ENCODE measurements around the gene PALLD.

PALLD gene

GRCh38 chr4:168815379-168816345 lies 318.8 kb downstream of the PALLD start:
- DNase-seq (ENCODE audit: low spot score) (no peak), FAIRE-seq (no peak)

GRCh38 chr4:168817370-168817769 lies 320.5 kb downstream of the PALLD start:
- FAIRE-seq (no peak), DNase-seq (ENCODE audit: low spot score) (no peak)

- FAIRE-seq, result no peak
These were observed 325.6 kb downstream of the PALLD start for GRCh38 chr4:168822481-168822880.

GRCh38 chr4:168825975-168826374 lies 329.1 kb downstream of the PALLD start:
- DNase-seq (ENCODE audit: low spot score) (no peak), FAIRE-seq (no peak)

More at GRCh38 chr4:168822481-168822880, 325.6 kb downstream of the PALLD start:
- DNase-seq (ENCODE audit: low spot score), result no peak

- FAIRE-seq (no peak), DNase-seq (ENCODE audit: low spot score) (no peak)
These were observed 329.8 kb downstream of the PALLD start for GRCh38 chr4:168826620-168827019.

GRCh38 chr4:168830777-168831512 lies 334.1 kb downstream of the PALLD start:
- FAIRE-seq (no peak), DNase-seq (ENCODE audit: low spot score) (peak; percentile 17)

- DNase-seq (ENCODE audit: low spot score) (no peak), FAIRE-seq (no peak)
These were observed 334.7 kb downstream of the PALLD start for GRCh38 chr4:168831585-168831918.

GRCh38 chr4:168831919-168832762 lies 335.3 kb downstream of the PALLD start:
- FAIRE-seq (no peak), DNase-seq (ENCODE audit: low spot score) (peak; percentile 88)

- DNase-seq (ENCODE audit: low spot score) (peak; percentile 20), FAIRE-seq (no peak)
These were observed 336.1 kb downstream of the PALLD start for GRCh38 chr4:168832763-168833575.

- DNase-seq (ENCODE audit: low spot score) (no peak), FAIRE-seq (no peak)
These were observed 337.0 kb downstream of the PALLD start for GRCh38 chr4:168833881-168834280.

GRCh38 chr4:168835880-168836454 lies 339.1 kb downstream of the PALLD start:
- FAIRE-seq, result no peak

GRCh38 chr4:168836490-168836889 lies 339.6 kb downstream of the PALLD start:
- FAIRE-seq, result no peak
- DNase-seq (ENCODE audit: low spot score), result no peak

More at GRCh38 chr4:168835880-168836454, 339.1 kb downstream of the PALLD start:
- no peak for DNase-seq (ENCODE audit: low spot score)

GRCh38 chr4:168837922-168838321 lies 341.1 kb downstream of the PALLD start:
- DNase-seq (ENCODE audit: low spot score) (no peak), FAIRE-seq (no peak)

- no peak for DNase-seq (ENCODE audit: low spot score)
- FAIRE-seq, result no peak
These were observed 343.0 kb downstream of the PALLD start for GRCh38 chr4:168839758-168840391.

GRCh38 chr4:168840392-168840763 lies 343.5 kb downstream of the PALLD start:
- FAIRE-seq (no peak), DNase-seq (ENCODE audit: low spot score) (no peak)

- FAIRE-seq (no peak), DNase-seq (ENCODE audit: low spot score) (no peak)
These were observed 344.3 kb downstream of the PALLD start for GRCh38 chr4:168841000-168841671.

- FAIRE-seq (no peak), DNase-seq (ENCODE audit: low spot score) (no peak)
These were observed 344.8 kb downstream of the PALLD start for GRCh38 chr4:168841672-168842019.

- DNase-seq (ENCODE audit: low spot score) (no peak), FAIRE-seq (no peak)
These were observed 345.3 kb downstream of the PALLD start for GRCh38 chr4:168842186-168842585.

GRCh38 chr4:168843635-168844034 lies 346.8 kb downstream of the PALLD start:
- DNase-seq (ENCODE audit: low spot score), result no peak
- no peak for FAIRE-seq

Data from urothelium cell line (cell line).